Measurements from ENCODE around the gene CUL5. TPM values are rescaled to one million over a fixed set of nuclear protein-coding genes. Genes with fewer than 3 reads are reported as not detected.

The CUL5 gene
- total and polyA plus RNA-seq, 2 donors from 2014 or later: 9.4 to 38.9 TPM

- peaks cover 0 to 5% (median 0%) of the 10 kb centered on the region in 3 donors for H3K4me1 ChIP-seq (ENCODE audit: control insufficient read depth in 2 of 3, insufficient read depth in 2 of 3, low read depth in 1 of 3, low read length in 3 of 3)
- FAIRE-seq (peak; percentile 70), DNase-seq (no peak)
- H3K9ac ChIP-seq (ENCODE audit: low read length in 3 of 3): no peak overlapping the region
- TF ChIP-seq CTCF (IDR thresholded peaks at IDR 0.05; ENCODE audit: borderline replicate concordance, extremely low read depth, insufficient read depth): no peak
- no peak overlapping the region for H3K27ac ChIP-seq (ENCODE audit: low read depth in 2 of 2, low read length in 2 of 2)
- no peaks in the 10 kb centered on the region for H3K9me3 ChIP-seq (ENCODE audit: control insufficient read depth in 2 of 3, insufficient read depth in 1 of 3, low read length in 3 of 3)
- H3K27me3 ChIP-seq (ENCODE audit: control insufficient read depth, insufficient read depth, low read length): no peaks in the 10 kb centered on the region
- H3K4me3 ChIP-seq (ENCODE audit: low read length in 3 of 3): no peak overlapping the region
- intact Hi-C loops (cut with DNase I): no loop called here
- peaks cover 2 to 37% (median 29%) of the 10 kb centered on the region in 3 donors for H3K36me3 ChIP-seq (ENCODE audit: control insufficient read depth in 2 of 3, insufficient read depth in 3 of 3, low read length in 3 of 3)
These were observed 139.9 kb downstream of the CUL5 start for GRCh38 chr11:108148556-108148955.

- peaks cover 2 to 22% (median 14%) of the 10 kb centered on the region in 3 donors for H3K36me3 ChIP-seq (ENCODE audit: control insufficient read depth in 2 of 3, insufficient read depth in 3 of 3, low read length in 3 of 3)
- DNase-seq (no peak), FAIRE-seq (no peak)
- H3K4me1 ChIP-seq (ENCODE audit: control insufficient read depth in 2 of 3, insufficient read depth in 2 of 3, low read depth in 1 of 3, low read length in 3 of 3): no peaks in the 10 kb centered on the region
- no peak overlapping the region for H3K27ac ChIP-seq (ENCODE audit: low read depth in 2 of 2, low read length in 2 of 2)
- intact Hi-C loops (cut with DNase I): no loop called here
- H3K27me3 ChIP-seq (ENCODE audit: control insufficient read depth, insufficient read depth, low read length): no peaks in the 10 kb centered on the region
- H3K9ac ChIP-seq (ENCODE audit: low read length in 3 of 3): no peak overlapping the region
- H3K9me3 ChIP-seq (ENCODE audit: control insufficient read depth in 2 of 3, insufficient read depth in 1 of 3, low read length in 3 of 3): no peaks in the 10 kb centered on the region
- H3K4me3 ChIP-seq (ENCODE audit: low read length in 3 of 3): no peak overlapping the region
- no peak for TF ChIP-seq CTCF (IDR thresholded peaks at IDR 0.05; ENCODE audit: borderline replicate concordance, extremely low read depth, insufficient read depth)
These were observed 145.9 kb downstream of the CUL5 start for GRCh38 chr11:108154591-108154990.

Other genes with a start within 250 kb of the CUL5 start
- gene SLC35F2, start 150.1 kb upstream of the CUL5 start, total RNA-seq: 16.6 TPM
- gene SLC35F2, start 150.1 kb upstream of the CUL5 start, polyA plus RNA-seq (ENCODE audit: insufficient read depth, low read depth, low replicate concordance): 10.2 TPM
- 2.8 TPM for gene RAB39A, start 80.5 kb upstream of the CUL5 start, total RNA-seq
- gene RAB39A, start 80.5 kb upstream of the CUL5 start, polyA plus RNA-seq (ENCODE audit: insufficient read depth, low read depth, low replicate concordance): not detected
- gene ACAT1, start 112.7 kb downstream of the CUL5 start, total RNA-seq: 96.4 TPM
- gene ACAT1, start 112.7 kb downstream of the CUL5 start, polyA plus RNA-seq (ENCODE audit: insufficient read depth, low read depth, low replicate concordance): 692 TPM
- 17.6 TPM for gene NPAT, start 213.7 kb downstream of the CUL5 start, total RNA-seq
- gene NPAT, start 213.7 kb downstream of the CUL5 start, polyA plus RNA-seq (ENCODE audit: insufficient read depth, low read depth, low replicate concordance): 2.5 TPM
- 83.3 TPM for gene ATM, start 214.2 kb downstream of the CUL5 start, total RNA-seq
- 11.7 TPM for gene ATM, start 214.2 kb downstream of the CUL5 start, polyA plus RNA-seq (ENCODE audit: insufficient read depth, low read depth, low replicate concordance)

Measured in kidney (tissue), 14 donors.